ENCODE data around the gene SCMH1.
"Not testable (repeated sequence)": the region's sequence is repeated elsewhere in the genome, so short reads cannot be mapped to it uniquely, and the experiment has no call there.

The SCMH1 gene

GRCh38 chr1:41200728-41201127 lies 41.4 kb downstream of the SCMH1 start:
- DNase-seq, result no peak

DNA sequence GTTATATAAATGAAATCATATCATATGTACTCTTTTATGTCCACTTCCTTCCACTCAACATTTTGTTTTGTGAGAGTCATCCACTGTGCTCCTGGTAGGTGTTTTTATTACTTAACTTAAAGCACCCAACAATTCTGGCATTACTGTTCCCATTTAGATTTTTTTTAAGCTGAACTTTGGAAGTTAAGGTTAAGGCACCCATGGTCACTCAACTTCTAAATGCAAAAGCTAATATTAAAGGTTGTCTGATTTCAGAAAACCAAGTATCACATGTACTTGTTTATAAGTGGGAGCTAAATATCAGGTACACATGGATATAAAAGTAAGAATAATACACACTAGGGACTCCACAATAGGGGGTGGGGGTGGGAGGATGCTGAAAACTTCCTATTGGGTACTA lies 42.7 kb downstream of the SCMH1 start:
- DNase-seq, result no peak

DNA sequence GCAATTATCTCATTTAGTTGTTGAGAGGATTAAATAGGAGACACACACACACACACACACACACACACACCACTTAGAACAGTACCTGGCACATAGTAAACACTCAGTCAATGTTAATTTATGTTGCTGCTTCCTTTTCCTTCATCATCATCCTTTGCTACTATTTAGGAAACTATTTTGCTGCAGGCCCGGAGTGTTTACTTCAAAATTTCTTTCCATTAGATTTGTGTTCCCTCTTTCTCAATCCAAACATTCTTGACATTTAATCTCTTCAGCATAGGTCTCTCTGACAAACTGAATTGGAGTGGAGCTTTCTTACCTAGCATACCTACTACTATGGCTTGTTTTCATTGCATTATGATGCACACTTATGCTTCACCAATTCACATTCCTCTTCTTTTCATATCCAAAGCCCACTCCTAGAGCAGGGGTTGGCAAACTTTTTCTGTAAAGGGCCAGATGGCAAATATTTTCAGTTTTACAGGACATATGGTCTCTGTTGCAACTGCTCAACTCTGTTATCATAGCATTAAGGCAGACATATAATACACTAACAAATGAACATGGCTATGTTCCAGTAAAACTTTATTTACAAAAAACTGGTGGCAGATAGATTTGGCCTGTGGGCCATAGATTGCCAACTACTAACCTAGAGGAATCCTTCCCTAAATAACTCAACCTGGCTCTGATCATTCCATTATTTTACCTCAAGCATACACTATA lies 49.5 kb downstream of the SCMH1 start:
- DNase-seq, result no peak

- no peak for DNase-seq
Measured at GRCh38 chr1:41184446-41184845, 57.7 kb downstream of the SCMH1 start.

GRCh38 chr1:41178230-41178629 lies 63.9 kb downstream of the SCMH1 start:
- not testable (repeated sequence) for DNase-seq

DNA sequence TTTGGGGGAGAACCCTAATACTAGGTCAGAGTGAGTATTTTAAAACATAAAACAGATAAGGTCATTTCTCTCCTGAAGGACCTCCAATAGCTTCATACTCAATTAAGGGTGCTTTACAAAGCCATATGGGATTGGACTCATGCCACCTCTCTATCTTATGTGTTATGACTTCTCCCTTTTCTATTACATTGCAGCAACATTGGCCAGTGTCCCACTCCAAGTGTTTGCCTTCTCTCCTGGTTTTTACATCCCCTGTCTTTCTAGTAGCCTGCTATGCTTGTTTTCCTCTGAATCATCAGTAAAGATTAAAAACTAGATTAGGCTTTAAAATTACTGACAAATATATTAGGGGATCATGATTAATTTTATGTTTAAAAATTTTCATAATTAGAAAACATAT lies 66.6 kb downstream of the SCMH1 start:
- no peak for DNase-seq

DNA sequence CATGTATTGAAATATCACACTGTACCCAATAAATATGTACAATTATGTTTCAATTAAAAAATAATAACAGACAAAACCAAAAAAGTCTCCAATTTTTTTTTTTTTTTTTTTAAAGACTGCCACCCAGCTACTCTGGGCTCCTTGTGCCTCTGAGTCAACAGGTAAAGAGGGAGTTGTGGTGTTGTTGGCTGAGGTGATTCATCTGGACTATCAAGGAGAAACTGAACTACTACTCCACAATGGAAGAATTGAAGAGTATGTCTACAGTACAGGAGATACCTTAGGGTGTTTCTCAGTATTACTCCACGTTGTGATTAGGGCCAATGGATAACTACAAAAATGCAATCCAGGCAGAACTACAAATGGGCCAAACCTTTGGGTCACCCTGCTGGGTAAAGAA lies 67.9 kb downstream of the SCMH1 start:
- no peak for DNase-seq

DNA sequence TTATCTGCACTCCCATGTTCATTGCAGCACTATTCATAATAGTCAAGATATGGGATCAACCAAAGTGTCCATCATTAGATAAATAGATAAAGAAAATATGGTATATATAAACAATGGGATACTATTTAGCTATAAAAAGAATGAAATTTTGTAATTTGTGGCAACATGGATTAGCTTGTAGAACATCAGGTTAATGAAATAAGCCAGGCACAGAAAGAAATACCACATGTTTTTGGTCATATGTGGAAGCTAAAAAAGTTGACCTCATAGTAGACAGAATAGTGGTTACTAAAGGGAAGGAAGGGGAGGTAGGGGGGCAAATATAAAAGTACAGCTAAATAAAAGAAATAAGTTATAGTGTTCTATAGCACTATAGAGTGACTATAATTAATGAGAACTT lies 68.5 kb downstream of the SCMH1 start:
- DNase-seq, result no peak

- no peak for DNase-seq
Measured at GRCh38 chr1:41171266-41171874, 70.7 kb downstream of the SCMH1 start.

- no peak for DNase-seq
Measured at GRCh38 chr1:41169799-41170180, 72.3 kb downstream of the SCMH1 start.

DNA sequence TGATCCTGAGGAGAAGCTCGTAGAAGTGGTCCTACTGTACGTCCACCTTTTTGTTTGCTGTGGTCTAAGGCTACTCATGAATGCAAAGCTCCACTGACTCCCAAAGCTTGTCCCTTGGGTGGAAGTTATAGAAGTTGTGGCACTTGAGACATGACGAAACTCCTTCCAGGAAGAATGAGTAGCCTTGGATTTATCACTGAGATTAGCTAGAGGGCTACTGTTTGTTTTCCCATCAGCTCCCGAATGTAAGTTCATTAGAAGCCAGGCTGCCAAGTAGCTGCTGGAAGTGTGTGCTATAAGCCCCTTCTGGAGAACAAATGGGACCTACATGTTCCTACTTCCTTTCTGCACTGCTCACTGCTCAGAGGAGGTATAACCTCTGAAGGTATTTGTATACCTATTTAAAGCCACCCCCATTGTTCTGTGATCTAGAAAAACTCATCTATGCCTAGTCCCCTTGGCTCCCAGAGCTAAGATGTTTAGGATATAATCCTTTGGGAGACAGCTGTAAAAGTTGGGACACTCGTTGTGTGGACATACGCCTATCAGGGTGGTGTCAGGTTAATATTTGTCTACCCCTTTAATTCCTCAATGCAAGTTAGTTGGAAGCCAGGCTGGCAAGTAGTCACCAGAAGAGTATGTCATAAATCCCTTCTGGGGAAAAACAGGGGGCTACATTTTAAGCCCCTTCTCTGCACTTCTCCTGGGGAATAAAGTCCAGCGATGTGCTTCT lies 72.9 kb downstream of the SCMH1 start:
- DNase-seq, result no peak

DNA sequence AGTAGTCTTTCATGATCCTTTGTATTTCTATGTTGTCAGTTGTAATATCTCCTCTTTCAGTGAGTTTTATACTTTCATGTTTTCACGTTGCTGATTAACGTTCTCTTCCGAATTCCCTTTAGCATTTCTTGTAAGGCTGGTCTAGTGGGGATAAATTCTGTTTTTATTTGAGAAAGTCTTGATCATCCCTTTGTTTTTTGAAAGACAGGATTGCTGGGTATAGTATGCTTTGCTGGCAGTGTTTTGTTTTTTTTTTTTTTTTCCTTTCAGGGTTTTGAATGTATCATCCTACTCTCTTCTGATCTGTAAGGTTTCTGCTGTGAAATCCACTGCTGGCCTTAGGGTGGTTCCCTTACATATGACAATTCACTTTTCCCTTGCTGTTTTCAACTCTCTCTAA lies 74.4 kb downstream of the SCMH1 start:
- no peak for DNase-seq

DNA sequence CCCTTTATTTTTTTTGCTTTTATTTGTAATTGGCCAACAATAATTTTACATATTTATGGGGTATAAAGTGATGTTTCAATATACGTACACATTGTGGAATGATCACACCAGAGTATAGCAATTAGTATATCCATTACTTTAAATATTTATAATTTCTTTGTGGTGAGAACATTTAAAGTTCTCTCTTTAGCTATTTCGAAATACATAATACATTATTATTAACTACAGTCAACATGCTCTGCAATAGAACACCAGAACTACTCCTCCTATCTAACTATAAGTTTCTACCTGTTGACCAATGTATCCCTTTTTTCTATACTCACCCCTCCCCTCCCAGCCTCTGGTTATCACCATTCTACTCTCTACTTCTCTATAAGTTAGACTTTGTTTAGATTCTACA lies 77.4 kb downstream of the SCMH1 start:
- DNase-seq, result no peak

- no peak for DNase-seq
Measured at GRCh38 chr1:41162441-41162840, 79.7 kb downstream of the SCMH1 start.

- DNase-seq, result no peak
Measured at GRCh38 chr1:41161846-41162245, 80.3 kb downstream of the SCMH1 start.

- DNase-seq, result no peak
Measured at GRCh38 chr1:41160498-41161110, 81.5 kb downstream of the SCMH1 start.

DNA sequence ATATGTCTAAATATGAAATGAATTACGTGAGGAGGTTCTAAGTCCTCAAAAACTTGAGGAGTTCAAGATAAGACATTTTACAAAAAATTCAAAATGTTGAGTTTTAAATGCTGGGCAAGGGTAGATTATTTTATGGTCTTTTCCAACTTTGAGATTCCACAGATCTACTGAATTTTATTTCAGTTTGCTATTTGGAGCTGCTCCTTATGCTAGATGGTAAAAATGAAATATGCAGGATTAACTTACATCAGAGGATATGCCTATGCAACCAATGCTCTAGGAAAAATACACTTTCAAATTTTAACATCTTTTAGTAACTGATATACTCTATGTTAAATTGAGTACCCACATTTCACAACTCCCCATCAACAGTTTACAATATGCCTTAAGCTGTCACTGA lies 83.1 kb downstream of the SCMH1 start:
- no peak for DNase-seq

DNA sequence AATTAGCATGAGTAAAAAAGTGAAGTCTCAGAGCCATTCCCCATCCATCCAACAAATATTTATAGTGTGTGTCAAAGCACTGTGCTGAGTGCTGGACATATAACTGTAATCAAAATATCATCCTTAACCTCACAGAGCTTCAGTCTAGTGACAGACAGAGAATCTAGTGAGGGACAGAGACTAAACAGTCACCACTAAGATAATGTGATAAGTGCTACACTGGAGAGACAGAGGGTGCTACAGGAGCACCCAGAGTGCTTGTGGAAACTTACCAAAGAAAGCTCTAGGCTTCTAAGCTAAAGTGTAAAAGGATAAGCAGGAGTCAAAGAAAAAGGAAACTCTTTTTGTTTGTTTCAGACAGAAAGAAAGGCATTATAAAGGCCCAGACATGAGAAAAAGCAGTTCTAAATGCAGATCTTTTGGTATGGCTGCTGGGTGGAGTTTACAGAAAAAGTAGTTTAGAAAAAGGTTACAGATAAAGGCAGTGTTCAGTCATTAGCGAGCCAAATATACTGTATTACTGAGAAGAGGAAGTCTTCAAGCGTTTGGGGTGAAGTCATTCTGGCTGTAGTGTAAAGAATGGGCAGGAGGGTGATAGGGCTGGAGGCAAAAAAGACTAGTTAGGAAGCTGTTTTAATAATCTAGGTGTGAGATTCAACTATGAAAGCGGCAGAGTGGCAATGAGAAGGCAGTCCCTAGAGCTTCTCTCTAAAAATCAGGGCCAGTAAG lies 83.8 kb downstream of the SCMH1 start:
- DNase-seq, result no peak

DNA sequence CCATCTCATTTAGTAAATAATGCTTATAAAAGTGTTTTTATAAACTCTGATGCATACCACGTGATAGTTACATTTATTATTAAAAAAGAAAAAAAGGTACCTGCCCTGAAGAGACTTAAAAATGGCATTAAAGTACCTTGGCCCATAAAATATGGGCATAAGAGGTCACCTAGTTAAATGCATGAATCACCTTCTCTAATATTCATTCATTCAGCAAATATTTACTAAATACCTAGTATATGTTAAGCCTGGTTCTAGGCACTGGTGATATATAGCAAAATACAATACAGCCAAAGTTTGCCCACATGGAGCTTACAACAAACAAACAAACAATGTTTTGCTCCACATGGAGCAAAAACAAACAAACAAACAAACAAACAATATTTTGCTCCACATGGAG lies 87.0 kb downstream of the SCMH1 start:
- no peak for DNase-seq

GRCh38 chr1:41153750-41154274 lies 88.3 kb downstream of the SCMH1 start:
- DNase-seq, result no peak

DNA sequence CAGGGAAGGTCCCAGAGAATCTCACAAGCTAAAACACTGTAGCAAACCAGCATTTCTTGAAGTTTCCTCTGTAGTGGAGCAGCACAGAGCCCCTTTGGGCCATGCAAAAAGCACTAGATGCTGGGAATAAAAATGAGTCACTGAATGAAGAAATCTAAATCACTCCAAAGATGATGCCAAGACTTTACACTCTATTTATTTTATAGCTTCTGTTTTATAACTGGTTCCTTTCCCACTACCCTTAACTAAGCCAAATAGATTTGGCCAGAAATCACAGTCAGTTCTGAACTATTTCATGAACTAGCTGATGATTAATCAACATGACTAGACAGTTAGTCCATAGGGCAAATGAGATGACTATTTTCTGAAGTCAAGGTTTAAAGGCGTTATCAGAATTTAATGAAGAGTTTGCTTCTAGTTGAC lies 89.5 kb downstream of the SCMH1 start:
- DNase-seq, result no peak

- DNase-seq, result no peak
Measured at GRCh38 chr1:41151846-41152245, 90.3 kb downstream of the SCMH1 start.

- no peak for DNase-seq
Measured at GRCh38 chr1:41149570-41149969, 92.5 kb downstream of the SCMH1 start.
